ENCODE measurements around the gene HIVEP3.

Gene HIVEP3

DNA sequence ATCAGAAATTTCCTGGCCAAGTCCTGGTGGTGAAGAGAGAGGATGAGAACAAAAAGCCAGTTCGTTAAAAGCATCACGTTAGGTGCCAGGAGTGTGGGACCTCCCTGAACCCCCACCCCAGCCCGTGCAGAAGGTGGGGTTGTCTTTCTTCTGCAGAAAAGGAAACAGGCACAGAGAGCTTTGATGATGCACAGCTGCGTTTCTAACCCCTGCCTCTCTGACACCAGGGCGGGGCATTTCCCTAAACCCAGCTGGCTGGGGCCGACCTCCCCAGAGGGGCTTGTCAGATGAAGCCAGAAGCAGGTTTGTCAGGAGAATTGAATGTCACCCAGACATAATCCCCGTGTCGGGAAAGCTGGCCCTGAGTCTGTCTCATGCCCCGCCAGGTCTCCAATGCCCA lies 244.9 kb downstream of the HIVEP3 start:
- in situ Hi-C loops (cut with MboI; ENCODE audit: low sequenced_read_pairs): no loop called here

DNA sequence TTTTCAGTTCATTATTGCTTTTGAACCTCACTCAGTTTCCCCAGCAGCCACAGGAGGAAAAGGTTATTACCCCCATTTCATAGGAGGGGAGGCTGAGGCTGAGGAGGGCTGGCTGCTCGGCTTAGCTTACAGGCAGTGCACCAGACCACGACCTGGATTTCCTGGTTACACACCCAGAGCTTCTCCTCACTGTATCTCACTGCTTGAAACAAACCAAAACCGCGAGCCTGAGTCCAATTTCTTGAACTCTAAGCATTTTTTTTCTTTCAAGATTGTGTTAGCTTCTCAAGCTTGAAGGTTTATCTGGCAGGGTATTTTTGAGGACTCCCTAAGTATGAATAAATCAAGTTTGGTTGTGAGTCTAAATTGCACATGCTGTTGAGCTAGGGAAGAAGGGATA lies 245.3 kb downstream of the HIVEP3 start:
- in situ Hi-C loops (cut with MboI; ENCODE audit: low sequenced_read_pairs): no loop called here

DNA sequence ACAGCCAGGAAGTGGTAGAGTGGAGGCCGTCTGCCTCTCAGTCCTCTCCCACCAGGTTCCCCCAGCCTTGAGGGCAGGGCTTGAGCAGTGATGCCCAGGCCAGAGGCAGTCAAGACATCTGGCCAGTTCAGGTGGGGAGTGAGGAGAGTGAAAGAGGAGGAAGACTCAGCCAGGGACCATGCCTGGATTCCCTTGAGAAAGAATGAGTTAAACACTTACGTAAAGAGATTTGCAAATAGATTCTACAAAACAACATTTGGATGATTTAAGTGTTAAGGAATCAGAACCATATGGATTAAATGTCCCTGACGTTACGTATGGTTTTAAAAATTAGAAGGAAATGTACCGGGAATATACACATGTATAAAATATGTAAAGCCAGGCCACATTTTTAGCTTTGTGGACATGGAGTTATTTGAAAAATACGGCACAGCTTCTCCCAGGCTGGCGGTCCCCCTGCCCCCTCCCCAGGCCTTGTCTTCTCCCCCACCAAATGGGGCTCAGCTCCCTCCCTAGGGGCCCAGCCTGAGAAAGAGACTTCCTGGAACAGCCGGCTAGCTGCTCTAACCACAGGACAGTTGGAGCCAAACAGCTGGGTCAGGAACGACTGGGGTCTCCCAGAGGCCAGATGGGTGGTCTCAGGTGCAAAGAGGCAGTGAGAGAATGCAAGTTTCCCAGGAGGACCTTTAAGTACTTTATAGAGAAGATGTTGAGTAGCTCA lies 245.9 kb downstream of the HIVEP3 start:
- in situ Hi-C loops (cut with MboI; ENCODE audit: low sequenced_read_pairs): no loop called here

DNA sequence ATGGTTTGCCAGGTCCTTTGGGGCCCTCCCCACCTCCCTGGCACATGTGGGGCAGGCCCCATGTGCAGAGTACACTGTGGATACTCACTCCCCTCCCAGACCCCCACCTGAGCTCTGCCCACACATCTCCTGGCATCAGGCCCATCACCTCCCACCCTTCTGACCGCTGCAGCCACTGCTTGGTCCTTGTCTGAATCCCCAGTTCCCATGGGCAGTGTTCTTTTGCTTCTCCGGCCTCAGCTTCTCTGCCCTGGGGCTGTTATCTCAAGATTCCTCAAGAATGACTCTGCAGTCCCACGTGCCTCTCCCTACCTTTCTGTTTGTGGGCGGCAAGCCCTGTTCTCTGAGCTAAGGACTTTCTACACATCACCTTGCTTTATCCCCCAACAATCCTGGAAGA lies 246.5 kb downstream of the HIVEP3 start:
- in situ Hi-C loops (cut with MboI; ENCODE audit: low sequenced_read_pairs): no loop called here

DNA sequence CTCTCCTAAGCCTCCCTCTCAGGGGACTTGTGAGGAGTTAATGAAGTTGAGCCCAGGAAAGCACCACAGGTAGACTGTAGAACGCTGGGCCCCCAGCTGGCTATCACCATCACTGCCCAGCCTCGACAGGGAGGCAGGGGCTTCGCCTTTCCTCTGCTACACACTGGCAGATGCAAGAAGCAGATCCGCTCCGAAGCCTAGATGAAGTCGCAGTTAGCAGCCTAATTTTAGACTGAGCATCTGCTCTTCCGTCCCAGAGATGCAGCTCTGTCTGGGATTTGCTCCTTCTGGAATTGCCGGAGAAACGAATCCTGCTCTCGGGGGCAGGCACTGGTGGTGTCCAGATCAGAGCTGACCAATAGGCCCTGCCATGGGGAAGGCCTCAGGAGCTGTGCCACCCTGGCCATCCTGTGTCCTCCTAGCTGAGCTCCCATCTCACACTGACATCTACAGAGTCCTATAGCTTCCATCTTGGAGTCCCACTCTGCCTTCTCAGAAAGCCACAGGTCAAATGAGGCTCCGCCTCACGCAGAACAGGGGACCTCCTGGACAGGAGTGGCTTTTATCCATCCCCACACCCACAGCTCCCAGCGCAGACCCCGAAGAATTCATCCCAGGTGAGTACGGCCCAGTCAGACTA lies 247.5 kb downstream of the HIVEP3 start:
- in situ Hi-C loops (cut with MboI; ENCODE audit: low sequenced_read_pairs): no loop called here

DNA sequence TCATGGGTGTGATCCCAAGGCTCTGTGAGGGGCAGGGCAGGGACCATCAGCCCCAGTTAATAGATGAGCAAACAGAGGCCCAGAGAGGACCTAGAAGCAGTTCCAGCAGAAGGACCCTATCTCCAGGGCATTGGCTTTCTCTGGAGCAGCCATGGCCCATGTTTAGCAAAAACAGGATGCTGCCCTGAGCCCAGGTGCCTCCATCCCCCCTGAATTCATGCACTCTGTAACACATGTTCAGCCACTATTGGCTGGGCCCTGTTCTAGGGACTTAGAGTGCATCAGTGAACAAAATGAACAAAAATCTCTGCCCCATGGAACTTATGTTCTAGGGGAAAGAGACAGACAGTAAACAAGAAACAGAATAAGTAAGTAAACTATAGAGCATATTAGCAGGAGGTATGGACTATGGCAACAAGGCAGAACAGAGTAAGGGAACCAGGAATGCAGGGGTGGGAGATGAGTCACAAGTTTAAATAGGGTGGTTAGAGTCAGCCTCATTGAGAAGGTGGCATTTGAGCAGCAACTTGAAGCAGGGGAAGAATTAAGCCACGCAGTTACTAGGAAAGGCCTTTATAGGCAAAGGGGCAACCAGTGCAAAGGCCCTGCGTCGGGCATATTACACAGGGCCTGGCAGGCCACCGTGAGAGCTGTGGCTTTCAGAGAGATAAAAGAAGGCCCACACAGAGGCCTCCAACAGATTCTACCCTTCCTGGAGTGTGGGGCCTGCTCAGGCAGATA lies 248.3 kb downstream of the HIVEP3 start:
- in situ Hi-C loops (cut with MboI; ENCODE audit: low sequenced_read_pairs): no loop called here

DNA sequence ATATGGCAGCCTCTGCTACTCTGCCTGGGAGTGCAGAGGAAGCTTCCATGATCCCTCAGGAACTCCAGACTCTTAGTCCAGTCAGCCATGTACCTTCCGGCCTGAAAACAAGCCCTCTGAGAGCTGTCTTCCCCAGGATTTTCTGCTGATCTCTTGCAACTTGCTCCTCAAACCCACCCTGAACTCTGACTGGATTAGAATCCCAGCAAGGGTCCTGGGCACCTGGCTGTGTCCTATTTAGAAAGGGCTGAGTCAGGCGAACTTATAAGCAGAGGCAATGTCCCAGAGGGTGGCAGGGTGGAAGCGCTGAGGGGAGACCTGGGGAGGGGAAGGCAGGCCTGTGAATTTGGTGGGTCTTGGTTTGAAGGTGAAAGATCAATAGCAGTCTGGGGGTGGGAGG lies 249.8 kb downstream of the HIVEP3 start:
- in situ Hi-C loops (cut with MboI; ENCODE audit: low sequenced_read_pairs): no loop called here

DNA sequence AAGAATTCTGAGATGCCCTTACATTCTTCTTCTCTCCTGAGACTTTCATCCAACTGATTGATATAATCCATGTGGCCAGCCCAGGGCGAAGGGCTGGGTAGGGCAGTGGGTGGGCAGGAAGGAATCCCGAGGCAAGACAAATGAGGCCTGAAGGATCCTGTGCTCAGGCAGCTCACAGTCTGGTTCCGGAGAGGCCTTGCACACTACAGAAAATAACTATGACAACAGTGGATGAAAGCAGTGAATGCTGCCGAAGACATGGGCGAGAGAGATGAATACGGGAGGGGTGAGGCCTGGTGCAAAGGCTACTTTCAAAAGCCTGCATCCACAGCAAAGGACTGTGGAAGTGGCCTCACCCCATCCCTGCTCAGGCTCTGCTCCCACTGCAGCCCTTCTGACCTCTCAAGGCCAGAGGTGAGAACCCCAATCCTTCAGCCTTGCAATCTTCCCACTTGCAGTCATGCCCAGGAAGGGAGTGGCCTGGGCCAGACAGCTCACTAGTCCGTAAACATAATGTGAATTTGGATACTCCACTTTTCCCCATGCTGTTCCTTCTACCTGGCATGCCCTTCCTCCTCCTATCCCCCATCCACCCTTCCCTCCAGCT lies 250.6 kb downstream of the HIVEP3 start:
- in situ Hi-C loops (cut with MboI; ENCODE audit: low sequenced_read_pairs): no loop called here

DNA sequence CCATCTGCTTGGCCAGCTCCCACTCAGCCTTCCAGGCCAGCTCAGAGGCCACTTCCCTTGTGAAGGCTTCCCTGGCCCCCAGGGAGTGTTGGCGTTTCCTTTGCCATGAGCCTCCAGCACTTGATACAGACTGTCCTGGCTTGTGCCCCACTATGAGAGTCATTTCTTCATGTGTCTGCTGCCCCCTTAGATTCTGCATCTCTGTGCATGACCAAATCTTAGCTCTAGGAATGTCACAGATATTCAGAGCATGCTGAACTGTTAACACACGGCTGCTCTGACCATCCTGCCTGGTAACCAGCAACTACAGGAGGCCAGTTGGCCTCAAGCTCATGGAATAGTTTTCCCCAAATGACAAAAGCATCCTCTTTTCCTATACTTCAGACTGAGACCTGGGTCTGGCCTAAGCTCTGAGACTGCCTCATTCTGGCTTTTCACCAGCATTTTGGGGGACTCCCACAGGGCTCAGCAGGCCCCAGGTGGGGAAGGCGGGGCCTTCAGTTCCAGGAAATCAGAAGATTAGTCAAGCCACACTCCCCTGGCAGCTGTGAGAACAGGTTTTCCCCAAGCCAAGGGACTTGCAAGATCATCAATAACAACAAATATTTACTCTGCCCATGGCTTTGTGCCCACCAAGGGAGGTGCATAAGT lies 251.6 kb downstream of the HIVEP3 start:
- in situ Hi-C loops (cut with MboI; ENCODE audit: low sequenced_read_pairs): no loop called here

DNA sequence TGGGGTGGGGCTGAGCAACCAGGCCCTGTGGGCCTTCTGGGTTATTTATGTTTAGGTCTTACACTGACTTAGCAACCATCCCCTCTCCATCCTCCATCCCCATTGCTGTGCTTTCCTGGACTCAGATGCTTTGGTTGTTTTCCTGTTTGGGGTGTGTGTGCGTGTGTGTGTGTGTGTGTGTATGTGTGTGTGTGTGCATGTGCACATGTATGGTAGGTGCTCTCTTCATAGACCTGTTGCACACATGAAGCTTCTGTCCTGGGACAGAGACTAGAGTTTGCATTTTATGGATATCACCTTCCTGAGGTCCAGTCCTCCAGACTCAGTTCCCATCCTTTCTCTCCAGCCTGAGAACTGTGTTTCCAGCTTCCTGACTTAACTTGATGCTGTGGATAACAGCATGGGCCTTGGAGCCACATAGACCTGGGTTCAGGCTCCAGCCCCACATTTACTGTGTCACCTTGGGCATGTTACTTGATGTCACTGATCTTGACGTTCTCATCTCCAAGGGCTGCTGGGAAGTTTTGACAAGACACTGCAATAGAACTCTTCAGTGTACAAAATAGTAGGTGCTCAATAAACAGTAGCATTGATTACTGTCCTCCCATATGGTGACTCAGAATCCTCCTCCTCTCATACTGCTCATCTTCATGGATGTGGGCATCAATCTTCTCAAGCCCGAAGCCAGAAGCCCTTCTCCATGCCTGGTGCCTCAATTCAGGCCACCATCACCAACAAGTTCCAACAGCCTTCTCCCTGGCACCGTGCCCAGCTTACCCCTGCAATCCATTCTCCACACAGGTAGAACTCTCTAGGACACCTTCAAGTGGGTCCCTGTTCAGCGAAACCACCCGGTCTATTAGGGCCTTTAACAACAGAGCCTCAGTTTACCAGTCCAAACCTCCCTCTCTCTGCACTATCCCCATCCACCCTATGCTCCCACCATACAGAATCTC lies 252.5 kb downstream of the HIVEP3 start:
- in situ Hi-C loops (cut with MboI; ENCODE audit: low sequenced_read_pairs): no loop called here

DNA sequence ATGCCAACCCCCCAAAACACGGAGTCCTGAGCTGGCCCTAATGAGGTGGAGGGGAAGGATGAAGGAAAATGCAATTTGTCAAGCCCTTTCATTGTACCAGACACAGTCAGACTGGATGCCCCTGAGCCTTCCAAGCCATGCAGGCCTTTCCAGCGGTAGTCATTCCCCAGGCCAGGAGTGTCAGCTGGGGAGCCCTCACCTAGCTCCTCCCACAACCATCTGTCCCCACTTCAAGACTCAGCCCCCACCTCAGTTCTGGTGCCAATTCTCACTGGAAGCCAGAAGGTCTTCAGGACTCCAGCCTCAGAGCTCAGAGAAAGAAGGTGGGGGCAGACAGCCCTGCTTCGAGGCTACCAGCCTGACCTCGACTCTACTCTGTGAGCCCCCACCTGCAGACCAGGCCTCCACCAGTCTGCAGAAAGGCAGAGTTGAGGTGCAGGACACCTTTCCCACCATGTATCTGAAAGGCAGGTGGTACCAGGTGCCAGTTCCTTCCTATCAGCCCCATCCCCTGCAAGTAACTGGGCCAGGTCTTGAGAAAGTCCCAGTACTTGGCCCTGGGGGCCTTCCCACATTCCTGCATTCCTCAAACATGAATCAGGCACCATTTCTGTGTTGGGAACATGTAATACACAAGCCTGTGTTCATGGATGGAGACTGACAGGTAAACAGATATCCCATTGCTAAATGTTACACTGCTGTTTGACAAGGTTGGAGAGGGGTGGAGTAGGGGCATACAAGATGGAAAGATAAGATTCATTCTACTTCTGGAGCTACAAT lies 253.7 kb downstream of the HIVEP3 start:
- in situ Hi-C loops (cut with MboI; ENCODE audit: low sequenced_read_pairs): no loop called here

DNA sequence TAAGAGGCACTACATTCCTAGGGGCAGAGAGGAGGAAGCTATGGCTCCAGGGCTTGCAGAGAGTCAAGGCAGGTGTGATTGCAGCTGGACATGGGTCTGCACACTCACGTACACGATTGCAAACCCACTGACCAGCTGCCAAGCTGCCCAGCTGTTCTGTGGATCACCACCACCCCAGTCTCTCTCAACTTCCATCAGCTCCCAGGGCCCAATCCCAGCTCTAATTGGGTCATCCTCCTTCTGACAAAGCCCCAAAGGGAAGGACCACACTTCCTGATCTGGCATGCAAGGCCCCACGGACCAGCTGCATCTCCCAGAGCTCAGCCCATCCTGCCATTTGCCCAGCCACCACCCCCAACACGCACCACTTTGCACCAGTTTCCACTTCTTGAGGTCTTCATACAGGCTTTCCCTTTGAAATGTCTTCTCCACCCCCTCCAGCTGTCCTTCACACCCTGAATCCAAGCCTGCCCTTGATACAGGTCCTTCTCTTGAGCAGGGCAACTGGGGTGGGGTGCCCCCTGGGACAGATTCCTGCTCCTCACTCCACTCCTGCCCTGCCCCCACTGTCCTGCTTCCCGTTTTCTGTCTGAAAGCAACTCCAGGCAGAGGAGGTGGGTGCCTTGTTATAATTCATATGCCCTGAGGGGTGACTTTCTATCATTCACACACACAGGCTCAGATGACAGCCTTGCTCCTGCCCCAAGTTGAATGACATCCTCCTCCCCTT lies 254.9 kb downstream of the HIVEP3 start:
- in situ Hi-C loops (cut with MboI; ENCODE audit: low sequenced_read_pairs): no loop called here

DNA sequence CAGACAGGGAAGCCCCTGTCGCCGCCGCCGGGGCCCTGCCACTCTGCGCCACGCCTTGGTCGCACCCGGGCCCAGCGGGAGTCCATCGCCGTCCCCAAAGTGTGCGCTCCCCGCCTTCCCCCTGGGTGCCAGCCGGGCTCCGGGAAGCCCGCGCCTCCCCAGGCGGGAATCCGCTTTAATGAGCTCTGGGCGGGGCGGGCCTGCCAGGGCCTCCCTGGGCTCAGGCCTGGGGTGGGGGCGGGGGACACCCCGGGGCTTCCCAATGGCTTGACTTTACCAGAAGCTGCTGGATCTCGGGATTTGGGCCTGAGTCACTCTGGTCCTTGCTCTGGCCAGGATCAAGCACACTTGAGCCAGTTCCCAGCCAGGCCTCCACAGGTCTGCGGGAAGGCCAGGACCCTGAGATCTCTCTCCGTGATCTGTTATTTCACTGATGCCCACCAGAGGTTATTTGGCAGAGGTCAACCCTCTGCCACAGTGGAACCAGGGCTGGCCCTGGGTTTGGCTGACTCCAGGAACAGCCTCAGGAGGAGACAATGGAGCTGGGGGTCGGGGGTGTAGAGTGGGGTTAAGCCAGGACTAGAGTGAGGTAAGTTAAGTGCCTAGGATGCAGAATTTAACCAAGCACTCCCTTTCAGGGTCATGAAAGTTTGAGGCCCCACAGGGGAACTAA lies 255.8 kb downstream of the HIVEP3 start:
- in situ Hi-C loops (cut with MboI; ENCODE audit: low sequenced_read_pairs): no loop called here

DNA sequence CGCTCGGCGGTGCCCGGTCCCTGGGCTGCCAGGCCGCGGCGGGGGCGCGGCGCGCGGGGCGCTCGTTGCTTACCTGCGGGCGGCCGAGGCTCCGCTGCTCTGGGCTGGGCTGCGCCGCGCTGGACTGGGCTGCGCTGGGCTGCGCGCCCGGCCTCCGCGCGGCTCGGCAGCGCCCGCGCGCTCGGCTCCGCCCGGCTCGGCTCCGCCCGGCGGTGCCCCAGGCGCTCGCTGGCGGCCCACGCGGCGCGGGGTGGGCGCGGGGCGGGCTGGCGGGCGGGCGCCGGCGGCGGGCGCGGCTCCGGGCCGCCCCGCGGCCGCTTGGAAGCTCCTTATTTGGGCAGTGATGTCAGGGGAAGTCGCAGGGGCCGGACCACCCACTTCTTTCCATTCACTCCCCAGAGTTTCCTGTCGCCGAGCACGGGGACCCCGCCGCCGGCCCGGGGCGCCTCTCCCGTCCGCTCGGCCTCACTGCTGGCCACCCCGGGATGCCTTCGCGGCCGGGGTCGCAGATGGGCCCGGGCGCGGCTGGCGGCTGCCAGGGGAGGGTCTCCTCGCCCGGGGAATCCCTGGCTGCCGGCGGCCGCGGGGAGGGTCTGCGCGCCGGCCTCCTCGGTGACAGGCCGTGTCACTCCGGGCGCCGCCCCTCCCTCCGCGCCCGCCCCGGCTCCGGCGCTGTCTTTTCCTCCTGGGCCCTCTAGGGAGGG lies 256.5 kb downstream of the HIVEP3 start:
- in situ Hi-C loops (cut with MboI; ENCODE audit: low sequenced_read_pairs): no loop called here

DNA sequence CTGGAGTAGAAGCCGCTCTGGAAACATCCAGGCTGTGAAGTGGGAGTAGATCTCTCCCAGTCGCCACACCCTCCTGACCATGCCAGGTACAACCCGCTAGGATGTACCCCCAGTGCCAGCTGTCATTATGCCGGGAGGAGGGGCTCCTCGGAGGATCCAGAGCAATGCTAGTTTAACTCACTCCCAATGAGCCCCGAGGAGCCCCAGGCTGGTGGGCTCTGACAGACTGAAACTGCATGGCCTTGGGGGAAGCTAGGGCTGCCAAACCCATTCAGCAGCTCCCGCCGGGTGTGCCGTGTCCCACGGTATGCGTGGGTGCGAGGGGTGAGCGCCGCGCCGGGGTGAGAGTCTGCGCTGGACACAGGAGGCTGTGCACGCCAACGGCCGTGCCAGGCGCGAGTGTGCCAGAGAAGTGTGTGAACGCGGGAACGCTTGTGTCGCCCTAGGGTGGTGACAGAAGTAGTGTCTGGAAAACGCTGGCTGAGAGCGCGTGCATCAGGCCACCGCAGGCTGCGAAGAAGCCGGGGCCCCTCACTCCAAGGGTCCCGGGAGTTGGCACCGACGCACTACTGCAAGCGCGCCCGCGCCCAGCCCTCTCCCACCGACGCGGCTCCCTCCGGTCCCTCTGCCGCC lies 257.2 kb downstream of the HIVEP3 start:
- in situ Hi-C loops (cut with MboI; ENCODE audit: low sequenced_read_pairs): no loop called here

DNA sequence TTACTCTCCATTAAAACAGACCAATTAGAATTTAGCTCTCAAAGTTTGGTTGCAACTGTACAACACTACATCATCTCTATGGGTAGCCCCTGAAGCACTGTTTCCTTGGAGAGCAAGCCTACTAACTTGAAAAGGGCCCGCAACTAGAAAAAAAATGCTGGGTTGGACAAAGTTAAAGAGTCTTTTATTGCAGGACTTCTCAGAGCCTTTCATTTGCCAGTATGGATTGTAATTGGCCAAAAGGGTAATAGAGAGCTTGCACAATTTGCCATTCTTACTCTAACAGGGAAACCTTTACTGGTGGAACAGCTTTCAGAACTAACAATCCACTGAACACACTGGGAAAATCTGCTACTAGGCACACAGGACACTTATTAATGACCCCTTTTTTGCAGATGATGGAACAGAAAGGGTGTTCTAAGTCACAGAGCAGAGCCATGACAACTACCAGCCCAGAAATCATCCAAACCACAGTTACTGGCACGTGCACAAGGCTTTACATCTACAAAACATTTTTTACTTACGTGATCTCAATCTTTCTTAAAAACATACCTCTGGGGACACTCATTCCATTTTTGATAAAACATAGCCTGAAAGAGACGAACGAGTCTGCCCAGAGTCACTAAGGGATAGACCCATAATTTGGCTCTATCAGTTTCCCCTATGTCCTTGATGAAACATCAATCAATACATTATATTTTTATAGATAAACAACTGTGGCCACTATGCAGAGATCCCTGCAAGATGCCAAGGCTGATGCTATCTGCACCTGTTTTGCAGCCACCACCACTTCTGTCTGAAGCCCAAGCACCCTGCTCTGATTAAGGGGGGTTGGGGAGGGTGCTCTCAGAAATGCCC lies 257.9 kb downstream of the HIVEP3 start:
- in situ Hi-C loops (cut with MboI; ENCODE audit: low sequenced_read_pairs): no loop called here

All from HL-60/S4 treated with phorbol 12-myristate 13-acetate at 8.2 ng/mL for 4 days and 3 days (cell line).